Measurements from ENCODE around the gene PLCB4.

DNA sequence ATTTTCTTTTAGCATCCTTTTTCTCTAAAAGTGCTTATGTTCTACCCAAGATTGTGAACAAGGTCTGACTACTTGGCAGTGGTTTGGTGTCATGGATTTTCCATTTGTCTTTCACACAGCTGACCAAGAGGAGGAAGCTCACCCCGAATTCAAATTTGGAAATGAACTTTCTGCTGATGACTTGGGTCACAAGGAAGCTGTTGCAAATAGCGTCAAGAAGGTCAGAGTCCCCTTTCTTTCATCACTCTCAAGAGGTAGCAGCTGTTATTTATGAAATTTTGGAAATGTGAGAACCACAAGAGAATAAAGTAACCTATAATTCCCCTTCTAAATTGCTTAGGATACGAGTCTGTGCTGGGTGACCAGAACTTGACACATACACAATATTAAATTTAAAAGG, 332.5 kb downstream of the PLCB4 start:
- TF ChIP-seq, protein P1, sequence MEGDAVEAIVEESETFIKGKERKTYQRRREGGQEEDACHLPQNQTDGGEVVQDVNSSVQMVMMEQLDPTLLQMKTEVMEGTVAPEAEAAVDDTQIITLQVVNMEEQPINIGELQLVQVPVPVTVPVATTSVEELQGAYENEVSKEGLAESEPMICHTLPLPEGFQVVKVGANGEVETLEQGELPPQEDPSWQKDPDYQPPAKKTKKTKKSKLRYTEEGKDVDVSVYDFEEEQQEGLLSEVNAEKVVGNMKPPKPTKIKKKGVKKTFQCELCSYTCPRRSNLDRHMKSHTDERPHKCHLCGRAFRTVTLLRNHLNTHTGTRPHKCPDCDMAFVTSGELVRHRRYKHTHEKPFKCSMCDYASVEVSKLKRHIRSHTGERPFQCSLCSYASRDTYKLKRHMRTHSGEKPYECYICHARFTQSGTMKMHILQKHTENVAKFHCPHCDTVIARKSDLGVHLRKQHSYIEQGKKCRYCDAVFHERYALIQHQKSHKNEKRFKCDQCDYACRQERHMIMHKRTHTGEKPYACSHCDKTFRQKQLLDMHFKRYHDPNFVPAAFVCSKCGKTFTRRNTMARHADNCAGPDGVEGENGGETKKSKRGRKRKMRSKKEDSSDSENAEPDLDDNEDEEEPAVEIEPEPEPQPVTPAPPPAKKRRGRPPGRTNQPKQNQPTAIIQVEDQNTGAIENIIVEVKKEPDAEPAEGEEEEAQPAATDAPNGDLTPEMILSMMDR (conservative IDR thresholded peaks at IDR 0.05 in 1 of 2, IDR thresholded peaks at IDR 0.05 in 1 of 2; ENCODE audit: low read depth in 1 of 2, low read length in 2 of 2), result no peak
- TF ChIP-seq EZH2 (IDR thresholded peaks at IDR 0.05; ENCODE audit: low read length, missing control alignments), result no peak

Data from fibroblast of lung (primary cell).